ENCODE results near the gene WDR44. TPM values are rescaled to one million over a fixed set of nuclear protein-coding genes. Genes with fewer than 3 reads are reported as not detected.
"Not testable (repeated sequence)": the region's sequence is repeated elsewhere in the genome, so short reads cannot be mapped to it uniquely, and the experiment has no call there.

WDR44 gene
- 10.3 and 11.0 TPM in 2 replicates for total RNA-seq

DNA sequence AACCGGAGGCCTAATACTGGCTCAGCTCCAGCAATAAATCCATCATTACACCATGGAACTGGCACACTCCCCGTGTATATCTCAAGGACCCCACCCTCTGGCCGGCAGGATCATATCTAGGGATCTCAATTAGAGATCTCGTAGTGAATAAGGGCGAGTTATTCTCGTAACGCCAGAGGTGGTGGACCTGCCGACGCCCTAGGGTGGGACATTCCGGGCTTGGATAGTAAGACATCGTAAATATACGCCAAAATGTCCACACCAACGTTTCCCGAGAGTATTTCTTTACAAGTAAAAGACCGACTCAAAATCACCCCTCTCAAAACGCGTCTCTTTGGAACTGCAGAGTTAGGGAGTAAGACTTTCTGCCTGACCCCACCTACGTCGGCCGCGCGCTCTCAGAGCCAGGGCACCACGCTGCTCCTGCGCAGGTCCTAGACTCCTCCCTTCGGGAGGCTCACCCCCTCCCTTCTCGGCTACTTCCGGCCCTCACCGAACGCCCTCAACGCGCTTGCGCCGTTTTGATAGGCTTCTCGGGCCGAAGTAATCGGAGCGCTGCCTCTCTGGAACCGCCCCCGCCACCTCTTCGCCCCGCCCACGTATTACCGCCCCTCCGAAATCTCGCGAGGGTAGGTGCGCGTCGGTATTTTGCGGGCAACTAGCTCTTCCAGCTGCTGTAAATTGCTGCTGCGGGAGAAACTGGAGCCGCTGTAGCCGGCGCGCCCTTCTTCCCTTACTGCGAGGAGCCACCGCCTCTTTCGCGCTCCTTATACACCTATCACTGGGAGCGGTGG is at the start of gene WDR44:
WDR44 (plus strand) TSS at position 643 of the 794 bp plus-strand sequence. CDS start 398 bp downstream, outside the sequence.
- Mint-ChIP-seq H3K27ac (peak within 1 kb of the TSS; percentile 96), H3K9me3 (no peaks in the 10 kb centered on the region), H3K27me3 (no peaks in the 10 kb centered on the region), H3K4me1 (peaks cover 32% of the 10 kb centered on the region), H3K4me3 (peak within 1 kb of the TSS; percentile 99), H3K36me3 (ENCODE audit: low read depth) (peaks cover 2% of the 10 kb centered on the region)
- intact Hi-C loops (cut with micrococcal nuclease) = loop anchor here (1.0 to 10.0 kb wide), 6 partner anchors 47 to 1909 kb away; partner anchors contain the start of genes DOCK11, PGRMC1, SOWAHD and ZBTB33
- DNase-seq = peak; percentile 97

GRCh38 chrX:118305827-118306226 is 40.1 kb upstream of the WDR44 start:
- intact Hi-C loops (cut with micrococcal nuclease); H3K9me3 Mint-ChIP-seq; DNase-seq; H3K4me1 Mint-ChIP-seq; H3K27ac Mint-ChIP-seq; H3K27me3 Mint-ChIP-seq; H3K4me3 Mint-ChIP-seq; H3K36me3 Mint-ChIP-seq (ENCODE audit: low read depth): not testable (repeated sequence)

DNA sequence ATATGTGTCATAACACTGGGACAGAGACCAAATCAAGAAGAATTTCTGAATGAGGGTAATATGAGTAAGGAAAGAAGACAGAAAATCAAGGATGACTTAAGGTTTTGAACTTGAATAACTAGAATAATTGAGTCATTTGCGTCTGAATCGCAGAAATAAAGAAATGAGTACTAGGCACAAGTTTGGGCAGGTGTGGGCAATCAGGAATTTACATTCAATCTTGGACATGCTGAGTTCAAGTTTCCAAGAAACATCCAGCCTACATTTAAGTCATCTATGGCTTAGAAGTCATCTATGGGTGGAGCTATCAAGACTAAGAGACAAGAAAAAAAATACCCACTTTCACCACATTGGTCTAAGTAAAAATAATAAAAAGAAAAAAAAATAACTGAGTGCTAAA is 30.4 kb upstream of the WDR44 start:
- H3K9me3 Mint-ChIP-seq = no peaks in the 10 kb centered on the region

GRCh38 chrX:118324588-118324987 is 21.3 kb upstream of the WDR44 start:
- Mint-ChIP-seq H3K9me3 (no peaks in the 10 kb centered on the region), H3K4me3 (no peak overlapping the region), H3K27me3 (no peaks in the 10 kb centered on the region), H3K36me3 (ENCODE audit: low read depth) (no peaks in the 10 kb centered on the region), H3K27ac (no peak overlapping the region), H3K4me1 (no peaks in the 10 kb centered on the region)
- intact Hi-C loops (cut with micrococcal nuclease) = no loop called here
- DNase-seq = no peak

More for the DNA sequence above, 30.4 kb upstream of the WDR44 start:
- Mint-ChIP-seq H3K36me3 (ENCODE audit: low read depth) (no peaks in the 10 kb centered on the region), H3K4me3 (no peak overlapping the region), H3K27ac (no peak overlapping the region), H3K27me3 (peaks cover 7% of the 10 kb centered on the region), H3K4me1 (no peaks in the 10 kb centered on the region)
- intact Hi-C loops (cut with micrococcal nuclease) = no loop called here
- DNase-seq = no peak

- no peaks in the 10 kb centered on the region for H3K36me3 Mint-ChIP-seq (ENCODE audit: low read depth)
- intact Hi-C loops (cut with micrococcal nuclease) = no loop called here
- no peak overlapping the region for H3K4me3 Mint-ChIP-seq
Measured at GRCh38 chrX:118325453-118325852, 20.5 kb upstream of the WDR44 start.

DNA sequence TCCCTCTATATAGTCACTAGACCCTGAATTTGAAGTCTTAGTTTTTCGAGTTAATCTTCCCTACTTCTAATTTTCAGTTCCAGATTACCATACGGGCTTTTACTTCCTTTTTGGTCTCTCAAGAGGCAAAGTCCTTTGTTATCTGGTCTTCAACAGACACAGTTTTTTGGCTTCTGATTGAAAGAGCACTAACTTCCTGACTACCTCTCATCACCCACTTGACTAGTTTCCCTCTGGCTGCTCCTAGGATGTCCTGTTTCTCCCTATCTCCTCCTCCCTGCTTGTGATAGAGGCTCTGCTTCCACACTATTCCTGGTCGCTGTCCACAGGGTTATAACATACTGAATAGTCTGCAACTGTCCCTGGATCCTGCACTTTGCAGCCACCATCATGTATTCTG is 16.7 kb upstream of the WDR44 start:
- H3K4me1 Mint-ChIP-seq = no peaks in the 10 kb centered on the region
- H3K27ac Mint-ChIP-seq = no peak overlapping the region
- no peaks in the 10 kb centered on the region for H3K9me3 Mint-ChIP-seq
- H3K4me3 Mint-ChIP-seq = no peak overlapping the region
- H3K27me3 Mint-ChIP-seq = peaks cover 2% of the 10 kb centered on the region
- intact Hi-C loops (cut with micrococcal nuclease) = no loop called here
- H3K36me3 Mint-ChIP-seq (ENCODE audit: low read depth) = no peaks in the 10 kb centered on the region
- no peak for DNase-seq

More at GRCh38 chrX:118325453-118325852, 20.5 kb upstream of the WDR44 start:
- no peaks in the 10 kb centered on the region for H3K9me3 Mint-ChIP-seq
- no peaks in the 10 kb centered on the region for H3K4me1 Mint-ChIP-seq
- H3K27me3 Mint-ChIP-seq = no peaks in the 10 kb centered on the region
- no peak for DNase-seq
- H3K27ac Mint-ChIP-seq = no peak overlapping the region

- H3K27ac Mint-ChIP-seq = no peak overlapping the region
- no peak overlapping the region for H3K4me3 Mint-ChIP-seq
- no peaks in the 10 kb centered on the region for H3K36me3 Mint-ChIP-seq (ENCODE audit: low read depth)
- no peaks in the 10 kb centered on the region for H3K9me3 Mint-ChIP-seq
- no peaks in the 10 kb centered on the region for H3K4me1 Mint-ChIP-seq
- intact Hi-C loops (cut with micrococcal nuclease) = no loop called here
- DNase-seq = no peak
- peaks cover 5% of the 10 kb centered on the region for H3K27me3 Mint-ChIP-seq
Measured at GRCh38 chrX:118337687-118338086, 8.2 kb upstream of the WDR44 start.

GRCh38 chrX:118338930-118339329 is 7.0 kb upstream of the WDR44 start:
- Mint-ChIP-seq H3K4me3 (no peak overlapping the region), H3K9me3 (no peaks in the 10 kb centered on the region), H3K4me1 (no peaks in the 10 kb centered on the region), H3K27ac (no peak overlapping the region), H3K36me3 (ENCODE audit: low read depth) (no peaks in the 10 kb centered on the region), H3K27me3 (peaks cover 3% of the 10 kb centered on the region)
- DNase-seq = no peak
- intact Hi-C loops (cut with micrococcal nuclease) = no loop called here

GRCh38 chrX:118345045-118345463 is 852 bp upstream of the WDR44 start:
- intact Hi-C loops (cut with micrococcal nuclease) = loop anchor here (1.0 to 10.0 kb wide), 4 partner anchors 47 to 1910 kb away; partner anchors contain the start of genes DOCK11, SOWAHD and ZBTB33
- Mint-ChIP-seq H3K4me3 (peak overlapping the region; percentile 99), H3K36me3 (ENCODE audit: low read depth) (peaks cover 2% of the 10 kb centered on the region), H3K4me1 (peaks cover 28% of the 10 kb centered on the region), H3K27me3 (no peaks in the 10 kb centered on the region), H3K27ac (peak overlapping the region; percentile 96), H3K9me3 (no peaks in the 10 kb centered on the region)
- no peak for DNase-seq

- peaks cover 34% of the 10 kb centered on the region for H3K4me1 Mint-ChIP-seq
- no peaks in the 10 kb centered on the region for H3K9me3 Mint-ChIP-seq
- H3K27ac Mint-ChIP-seq = peak overlapping the region; percentile 96
- H3K4me3 Mint-ChIP-seq = peak overlapping the region; percentile 99
- peak; percentile 85 for DNase-seq
- H3K36me3 Mint-ChIP-seq (ENCODE audit: low read depth) = peaks cover 2% of the 10 kb centered on the region
- no peaks in the 10 kb centered on the region for H3K27me3 Mint-ChIP-seq
- intact Hi-C loops (cut with micrococcal nuclease) = loop anchor here (2.0 to 10.0 kb wide), 5 partner anchors 46 to 1908 kb away; partner anchors contain the start of genes PGRMC1, SOWAHD and ZBTB33
Measured at GRCh38 chrX:118346258-118347094, 570 bp downstream of the WDR44 start.

DNA sequence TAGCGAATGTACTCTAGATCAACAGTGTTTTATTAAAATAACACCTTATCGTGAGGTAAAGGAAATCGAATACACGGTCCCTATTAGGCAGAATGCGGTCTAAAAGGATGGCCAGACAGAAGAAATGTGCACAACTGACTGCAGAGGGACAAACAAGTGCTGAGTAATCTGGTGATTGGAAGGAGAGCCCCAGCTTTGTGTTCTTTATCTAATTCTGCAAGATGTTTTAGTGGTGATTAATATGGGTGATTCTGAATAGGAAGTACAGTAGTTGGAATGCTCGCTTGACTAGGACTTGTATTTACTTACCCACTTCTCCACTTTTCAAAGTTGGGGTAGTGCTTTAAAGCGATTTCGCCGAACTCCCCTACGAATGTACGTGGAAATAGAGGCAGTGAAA is 1.2 kb downstream of the WDR44 start:
- peaks cover 2% of the 10 kb centered on the region for H3K36me3 Mint-ChIP-seq (ENCODE audit: low read depth)
- peaks cover 34% of the 10 kb centered on the region for H3K4me1 Mint-ChIP-seq
- H3K27me3 Mint-ChIP-seq = no peaks in the 10 kb centered on the region
- intact Hi-C loops (cut with micrococcal nuclease) = loop anchor here (2.0 to 10.0 kb wide), 5 partner anchors 45 to 1908 kb away; partner anchors contain the start of genes PGRMC1, SOWAHD and ZBTB33
- H3K9me3 Mint-ChIP-seq = no peaks in the 10 kb centered on the region
- DNase-seq = no peak
- H3K27ac Mint-ChIP-seq = peak overlapping the region; percentile 96
- peak overlapping the region; percentile 99 for H3K4me3 Mint-ChIP-seq

DNA sequence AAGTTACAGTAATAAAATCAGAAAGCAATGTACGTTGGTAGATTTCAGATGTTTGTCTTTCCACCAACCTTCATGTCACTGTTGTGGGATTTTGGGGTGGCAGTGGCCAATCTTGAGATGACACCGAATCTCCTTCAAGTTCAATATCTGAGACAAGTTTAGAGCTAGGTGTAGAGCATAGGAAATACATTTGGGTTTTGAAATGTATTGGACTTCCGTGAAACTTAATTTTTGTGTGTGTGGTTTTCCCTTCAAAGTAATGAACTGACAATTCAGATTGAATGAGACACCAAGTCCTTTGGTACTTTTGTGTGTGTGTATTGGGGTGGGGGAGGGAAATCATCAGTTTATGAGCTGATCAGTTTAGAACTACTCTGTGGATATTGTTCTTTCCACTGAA is 1.8 kb downstream of the WDR44 start:
- Mint-ChIP-seq H3K4me1 (peaks cover 36% of the 10 kb centered on the region), H3K27ac (peak overlapping the region; percentile 96), H3K27me3 (no peaks in the 10 kb centered on the region), H3K4me3 (peak overlapping the region; percentile 99), H3K36me3 (ENCODE audit: low read depth) (peaks cover 2% of the 10 kb centered on the region), H3K9me3 (no peaks in the 10 kb centered on the region)
- peak; percentile 59 for DNase-seq
- intact Hi-C loops (cut with micrococcal nuclease) = loop anchor here (2.0 to 10.0 kb wide), 5 partner anchors 45 to 1907 kb away; partner anchors contain the start of genes PGRMC1, SOWAHD and ZBTB33

GRCh38 chrX:118348186-118348810 is 2.4 kb downstream of the WDR44 start:
- H3K4me1 Mint-ChIP-seq = peaks cover 39% of the 10 kb centered on the region
- intact Hi-C loops (cut with micrococcal nuclease) = loop anchor here (5.0 to 10.0 kb wide), 3 partner anchors 44 to 1907 kb away; partner anchors contain the start of genes SOWAHD and ZBTB33

More at GRCh38 chrX:118348186-118348810, 2.4 kb downstream of the WDR44 start:
- no peaks in the 10 kb centered on the region for H3K27me3 Mint-ChIP-seq
- H3K36me3 Mint-ChIP-seq (ENCODE audit: low read depth) = peaks cover 2% of the 10 kb centered on the region
- no peak for DNase-seq
- H3K27ac Mint-ChIP-seq = peak overlapping the region; percentile 96
- H3K4me3 Mint-ChIP-seq = peak overlapping the region; percentile 99
- no peaks in the 10 kb centered on the region for H3K9me3 Mint-ChIP-seq
